ENCODE measurements around the gene MAGEB6B.
"Not testable (repeated sequence)": the region's sequence is repeated elsewhere in the genome, so short reads cannot be mapped to it uniquely, and the experiment has no call there.

MAGEB6B gene

GRCh38 chrX:26160301-26160700, at the start of gene MAGEB6B:
Gene MAGEB6B (plus strand): TSS chrX:26160601. CDS start chrX:26160601, 0 bp downstream.
- no peak for DNase-seq

GRCh38 chrX:26138274-26138673, 22.1 kb upstream of the MAGEB6B start, which contains the start of gene MAGEB18:
Gene MAGEB18 (plus strand): TSS chrX:26138343. CDS start chrX:26138986, 643 bp downstream.
- DNase-seq = no peak

GRCh38 chrX:26146024-26146423, 14.4 kb upstream of the MAGEB6B start:
- DNase-seq = no peak

GRCh38 chrX:26192204-26192603, 31.8 kb downstream of the MAGEB6B start, which contains the start of gene MAGEB6:
Gene MAGEB6 (plus strand): TSS chrX:26192440. CDS start chrX:26193847, 1,407 bp downstream.
- DNase-seq = no peak

GRCh38 chrX:26203561-26203960, 43.2 kb downstream of the MAGEB6B start:
- DNase-seq = no peak

- DNase-seq = not testable (repeated sequence)
These were observed 44.3 kb downstream of the MAGEB6B start for GRCh38 chrX:26204717-26205116.

GRCh38 chrX:26208012-26208411, 47.6 kb downstream of the MAGEB6B start:
- no peak for DNase-seq
